H1 (cell line): ENCODE data around the gene ATP10D.

ENCODE experiments used
- CTCF ChIP-seq, 3 experiments: IDR thresholded peaks; 1 replicate in 2 of 3; 2 replicates in 1 of 3; pipeline versions ENCODE4 v1.5.1 to v1.6.1; 2011; ENCODE audit warnings: low read length in 3 of 3, mild to moderate bottlenecking in 3 of 3, inconsistent platforms in 2 of 3, low read depth in 1 of 3, moderate library complexity in 1 of 3; ENCODE audit not compliant: insufficient read depth in 1 of 3; ENCODE audit errors: control extremely low read depth in 1 of 3
- EZH2 ChIP-seq: fragments of 200-600 bp; sonication (generic); IDR thresholded peaks from 2 replicates; pipeline ENCODE4 v1.7.1; 2012; ENCODE audit warnings: low read depth, mild to moderate bottlenecking, moderate library complexity, low read length, inconsistent platforms; ENCODE audit not compliant: severe bottlenecking
- GABPA ChIP-seq: IDR thresholded peaks from 2 replicates; pipeline ENCODE4 v1.6.1; 2011; ENCODE audit warnings: mild to moderate bottlenecking, low read length, moderate library complexity, borderline replicate concordance; ENCODE audit not compliant: insufficient read depth
- NRF1 ChIP-seq: IDR thresholded peaks from 2 replicates; pipeline ENCODE4 v1.6.1; 2011; ENCODE audit warnings: mild to moderate bottlenecking, low read depth, low read length, improper control_type of control experiment
- POLR2A ChIP-seq, 2 experiments: IDR thresholded peaks; 1 replicate in 1 of 2; 2 replicates in 1 of 2; pipeline ENCODE4 v1.6.1; 2011; ENCODE audit warnings: low read depth in 2 of 2, low read length in 2 of 2, mild to moderate bottlenecking in 2 of 2; ENCODE audit errors: control extremely low read depth in 1 of 2
- SAP30 ChIP-seq: fragments of 300-600 bp; sonication (generic); IDR thresholded peaks from 2 replicates; pipeline ENCODE4 v1.7.1; 2012; ENCODE audit warnings: low read length, moderate library complexity, mild to moderate bottlenecking, inconsistent platforms; ENCODE audit not compliant: insufficient read depth, insufficient replicate concordance
- SIN3A ChIP-seq, 2 experiments: IDR thresholded peaks in 1 of 2; conservative IDR thresholded peaks in 1 of 2; 2 replicates each; pipeline ENCODE4 v1.6.1; 2011 to 2012; ENCODE audit warnings: low read length in 2 of 2, improper control_type of control experiment in 1 of 2, low read depth in 1 of 2, mild to moderate bottlenecking in 1 of 2

GRCh38 chr4:47510506-47511143 lies 25.6 kb downstream of the ATP10D start:
- no peak for TF ChIP-seq CTCF (IDR thresholded peaks at IDR 0.05; ENCODE audit: control extremely low read depth in 1 of 3, insufficient read depth in 1 of 3, low read depth in 1 of 3, low read length in 3 of 3)
- no peak for TF ChIP-seq POLR2A (IDR thresholded peaks at IDR 0.05; ENCODE audit: control extremely low read depth in 1 of 2, low read depth in 2 of 2, low read length in 2 of 2)
- TF ChIP-seq GABPA = no peak
- TF ChIP-seq SIN3A (conservative IDR thresholded peaks at IDR 0.05 in 1 of 2, IDR thresholded peaks at IDR 0.05 in 1 of 2; ENCODE audit: low read depth in 1 of 2, low read length in 2 of 2) = no peak
- TF ChIP-seq SAP30 = no peak
- TF ChIP-seq EZH2 = no peak
- no peak for TF ChIP-seq NRF1
